Right atrium auricular region (tissue), 2 donors: ENCODE results near the gene MCM9. TPM values are rescaled to one million over a fixed set of nuclear protein-coding genes. Genes with fewer than 3 reads are reported as not detected.

ENCODE experiments used
- DNase-seq: peaks from one replicate; pipeline ENCODE4 v3.0.0-alpha.2; 2019; ENCODE audit warnings: low spot score
- H3K27ac ChIP-seq, 2 donors: fragments of 200-600 bp; sonication (generic); 1 replicate in 1 of 2; 2 replicates in 1 of 2; pipeline ENCODE4 v1.5.1; 2016 to 2019
- H3K27me3 ChIP-seq, 2 donors: fragments of 200-600 bp; sonication (generic); one replicate each; pipeline versions ENCODE4 v1.5.1 to v1.6.0; 2017 to 2019
- H3K36me3 ChIP-seq: fragments of 200-600 bp; sonication (generic); one replicate; pipeline ENCODE4 v1.5.1; 2016
- H3K4me1 ChIP-seq, 2 donors: fragments of 200-600 bp; sonication (generic); one replicate each; pipeline versions ENCODE4 v1.5.1 to v1.6.0; 2017 to 2019
- H3K4me3 ChIP-seq, 2 donors: fragments of 200-600 bp; sonication (generic); 1 replicate in 1 of 2; 2 replicates in 1 of 2; pipeline ENCODE4 v1.5.1; 2017 to 2019; ENCODE audit warnings: mild to moderate bottlenecking in 1 of 2, moderate library complexity in 1 of 2
- H3K9me3 ChIP-seq, 2 donors: fragments of 200-600 bp; sonication (generic); one replicate each; pipeline ENCODE4 v1.5.1; 2019
- total RNA-seq, 2 donors: library from RNA; depleted of rRNA; stranded (reverse); fragments of >200 nt; gene quantifications; one replicate each; pipeline ENCODE4 v1.1.0, GENCODE V29; 2016
- TF ChIP-seq, protein P1 (sequence below), 2 donors: fragments of 200-600 bp; sonication (generic); IDR thresholded peaks; one replicate each; pipeline ENCODE4 v1.5.1; 2019; ENCODE audit warnings: antibody characterized with exemption in 2 of 2

MCM9 gene
- total RNA-seq, 2 donors from 2014 or later, result 5.7 to 7.9 TPM

DNA sequence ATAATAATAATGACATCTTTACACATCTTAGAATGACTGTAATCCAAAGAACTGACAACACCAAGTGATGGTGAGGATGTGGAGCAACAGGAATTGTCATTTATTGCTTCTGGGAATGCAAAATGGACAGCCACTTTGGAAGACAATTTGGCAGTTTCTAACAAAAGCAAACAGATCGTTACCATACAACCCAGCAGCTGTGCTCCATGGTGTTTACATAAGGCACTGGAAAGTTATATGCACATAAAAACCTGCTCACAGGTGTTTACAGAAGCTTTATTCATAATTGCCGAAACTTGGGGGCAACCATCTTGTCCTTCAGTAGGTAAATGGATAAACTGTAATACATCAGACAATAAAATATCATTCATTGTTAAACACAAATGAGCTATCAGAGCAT, 59.3 kb downstream of the MCM9 start:
- H3K27ac ChIP-seq, result no peak overlapping the region
- DNase-seq, result no peak
- no peaks in the 10 kb centered on the region for H3K27me3 ChIP-seq
- no peaks in the 10 kb centered on the region for H3K4me1 ChIP-seq
- H3K36me3 ChIP-seq, result no peaks in the 10 kb centered on the region
- no peak overlapping the region for H3K4me3 ChIP-seq
- TF ChIP-seq, protein P1, sequence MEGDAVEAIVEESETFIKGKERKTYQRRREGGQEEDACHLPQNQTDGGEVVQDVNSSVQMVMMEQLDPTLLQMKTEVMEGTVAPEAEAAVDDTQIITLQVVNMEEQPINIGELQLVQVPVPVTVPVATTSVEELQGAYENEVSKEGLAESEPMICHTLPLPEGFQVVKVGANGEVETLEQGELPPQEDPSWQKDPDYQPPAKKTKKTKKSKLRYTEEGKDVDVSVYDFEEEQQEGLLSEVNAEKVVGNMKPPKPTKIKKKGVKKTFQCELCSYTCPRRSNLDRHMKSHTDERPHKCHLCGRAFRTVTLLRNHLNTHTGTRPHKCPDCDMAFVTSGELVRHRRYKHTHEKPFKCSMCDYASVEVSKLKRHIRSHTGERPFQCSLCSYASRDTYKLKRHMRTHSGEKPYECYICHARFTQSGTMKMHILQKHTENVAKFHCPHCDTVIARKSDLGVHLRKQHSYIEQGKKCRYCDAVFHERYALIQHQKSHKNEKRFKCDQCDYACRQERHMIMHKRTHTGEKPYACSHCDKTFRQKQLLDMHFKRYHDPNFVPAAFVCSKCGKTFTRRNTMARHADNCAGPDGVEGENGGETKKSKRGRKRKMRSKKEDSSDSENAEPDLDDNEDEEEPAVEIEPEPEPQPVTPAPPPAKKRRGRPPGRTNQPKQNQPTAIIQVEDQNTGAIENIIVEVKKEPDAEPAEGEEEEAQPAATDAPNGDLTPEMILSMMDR (IDR thresholded peaks at IDR 0.05), result no peak
- H3K9me3 ChIP-seq, result no peaks in the 10 kb centered on the region

DNA sequence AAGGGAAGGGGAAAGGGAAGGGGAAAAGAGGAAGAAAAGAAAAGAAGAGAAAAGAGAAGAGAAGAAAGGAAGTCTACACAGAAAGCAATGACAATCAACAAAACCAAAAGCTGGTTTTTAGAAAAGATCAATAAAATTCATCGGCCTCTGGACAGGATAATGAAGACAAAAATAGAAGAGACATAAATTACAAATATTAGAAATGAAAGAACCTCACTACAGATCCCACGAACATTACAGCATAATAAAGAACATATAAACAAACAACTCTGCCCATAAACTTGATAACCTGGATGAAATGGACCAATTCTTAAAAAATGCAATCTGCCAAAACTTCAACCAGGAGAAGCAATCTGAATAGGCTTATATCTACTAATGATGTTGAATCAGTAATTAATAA, 61.7 kb downstream of the MCM9 start:
- TF ChIP-seq, protein P1 (IDR thresholded peaks at IDR 0.05), result no peak
- no peaks in the 10 kb centered on the region for H3K27me3 ChIP-seq
- H3K9me3 ChIP-seq, result peaks cover 0 to 4% of the 10 kb centered on the region in 2 donors
- no peak overlapping the region for H3K4me3 ChIP-seq
- H3K4me1 ChIP-seq, result no peaks in the 10 kb centered on the region
- no peak for DNase-seq
- H3K27ac ChIP-seq, result no peak overlapping the region
- no peaks in the 10 kb centered on the region for H3K36me3 ChIP-seq

DNA sequence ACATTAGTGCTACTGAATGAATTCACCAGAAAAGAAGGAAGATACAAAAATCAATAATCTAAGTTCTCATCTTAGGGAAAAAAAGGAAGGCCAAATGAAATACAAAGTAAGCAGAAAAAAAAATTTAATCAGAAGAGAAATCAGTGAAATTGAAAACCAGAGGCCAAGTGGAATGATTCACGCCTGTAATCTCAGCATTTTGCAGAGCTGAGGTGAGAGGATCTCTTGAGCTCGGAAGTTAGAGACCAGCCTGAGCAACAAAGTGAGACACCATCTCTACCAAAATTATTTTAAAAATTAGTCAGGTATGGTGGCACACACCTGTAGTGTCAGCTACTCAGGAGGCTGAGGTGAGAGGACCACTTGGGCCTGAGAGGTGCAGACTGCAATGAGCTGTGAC, 62.2 kb downstream of the MCM9 start:
- DNase-seq, result no peak
- no peaks in the 10 kb centered on the region for H3K4me1 ChIP-seq
- no peak overlapping the region for H3K4me3 ChIP-seq
- no peaks in the 10 kb centered on the region for H3K27me3 ChIP-seq
- TF ChIP-seq, protein P1 (IDR thresholded peaks at IDR 0.05), result no peak
- peaks cover 0 to 4% of the 10 kb centered on the region in 2 donors for H3K9me3 ChIP-seq
- H3K36me3 ChIP-seq, result no peaks in the 10 kb centered on the region
- H3K27ac ChIP-seq, result no peak overlapping the region

DNA sequence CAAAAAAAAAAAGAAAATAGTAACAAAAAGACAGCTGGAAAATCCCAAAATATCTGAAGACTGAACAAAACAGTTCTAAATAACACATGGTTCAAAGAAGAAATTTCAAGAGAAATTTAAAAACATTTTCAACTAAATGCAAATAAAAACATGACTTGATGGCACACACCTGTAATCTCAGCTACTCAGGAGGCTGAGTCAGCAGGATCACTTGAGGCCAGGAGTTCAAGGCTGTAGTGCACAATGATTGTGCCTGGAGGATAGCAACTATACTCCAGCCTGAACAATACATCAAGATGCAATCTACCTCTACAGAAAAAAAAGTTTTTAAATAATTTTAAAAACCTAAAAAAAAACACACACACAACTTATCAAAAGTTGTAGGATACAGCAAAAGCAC, 62.6 kb downstream of the MCM9 start:
- no peaks in the 10 kb centered on the region for H3K4me1 ChIP-seq
- TF ChIP-seq, protein P1 (IDR thresholded peaks at IDR 0.05), result no peak
- peaks cover 0 to 4% of the 10 kb centered on the region in 2 donors for H3K9me3 ChIP-seq
- no peaks in the 10 kb centered on the region for H3K36me3 ChIP-seq
- DNase-seq, result no peak
- no peak overlapping the region for H3K4me3 ChIP-seq
- H3K27me3 ChIP-seq, result no peaks in the 10 kb centered on the region
- H3K27ac ChIP-seq, result no peak overlapping the region

DNA sequence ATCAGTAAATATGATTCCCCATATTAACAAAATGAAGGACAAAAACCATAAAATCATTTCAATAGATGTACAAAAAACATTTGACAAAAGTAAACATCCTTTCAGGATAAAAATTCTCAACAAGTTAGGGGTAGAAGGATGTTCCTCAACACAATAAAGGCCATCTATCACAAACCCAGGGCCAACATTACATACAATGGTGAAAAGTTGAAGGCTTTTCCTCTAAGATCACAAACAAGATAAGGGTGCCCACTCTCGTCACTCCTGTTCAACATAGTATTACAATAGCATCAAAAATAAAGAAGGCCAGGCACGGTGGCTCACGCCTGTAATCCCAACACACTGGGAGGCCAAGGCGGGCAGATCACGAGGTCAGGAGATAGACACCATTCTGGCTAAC, 63.6 kb downstream of the MCM9 start:
- Histone ChIP-seq H3K27me3 (no peaks in the 10 kb centered on the region), H3K27ac (no peak overlapping the region), H3K36me3 (no peaks in the 10 kb centered on the region), H3K9me3 (peaks cover 0 to 4% of the 10 kb centered on the region in 2 donors), H3K4me3 (no peak overlapping the region), H3K4me1 (no peaks in the 10 kb centered on the region)
- DNase-seq, result no peak
- TF ChIP-seq, protein P1 (IDR thresholded peaks at IDR 0.05), result no peak

DNA sequence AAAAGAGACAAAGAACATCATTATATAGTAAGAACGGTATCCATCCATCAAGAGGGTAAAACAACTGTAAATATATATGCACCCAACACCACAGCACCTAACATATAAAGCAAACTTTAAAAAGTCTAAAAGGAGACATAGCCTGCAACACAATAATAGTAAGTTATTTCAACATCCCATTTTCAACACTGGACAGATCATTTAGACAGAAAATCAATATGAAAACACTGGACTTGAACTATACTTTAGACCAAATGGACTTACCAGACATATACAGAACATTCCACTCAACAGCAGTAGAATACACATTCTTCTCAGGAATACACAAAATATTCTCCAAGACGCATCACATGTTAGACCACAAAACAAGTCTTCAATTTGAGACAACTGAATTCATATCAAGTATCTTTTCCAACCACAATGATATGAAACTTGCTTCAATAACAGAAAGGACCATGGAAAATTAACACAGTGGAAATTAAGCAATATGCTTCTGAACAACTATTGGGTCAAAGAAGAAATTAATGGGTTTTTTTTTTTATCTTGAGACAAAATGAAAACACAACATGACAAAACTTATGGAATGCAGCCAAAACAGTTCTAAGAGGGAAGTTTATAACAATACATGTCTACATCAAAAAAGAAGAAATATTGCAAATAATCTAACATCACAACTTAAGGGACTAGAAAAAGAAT, 64.9 kb downstream of the MCM9 start:
- no peaks in the 10 kb centered on the region for H3K36me3 ChIP-seq
- no peaks in the 10 kb centered on the region for H3K27me3 ChIP-seq
- TF ChIP-seq, protein P1 (IDR thresholded peaks at IDR 0.05), result no peak
- no peak for DNase-seq
- H3K27ac ChIP-seq, result no peak overlapping the region
- H3K4me3 ChIP-seq, result no peak overlapping the region
- H3K9me3 ChIP-seq, result peaks cover 0 to 4% of the 10 kb centered on the region in 2 donors
- peaks cover 0 to 4% of the 10 kb centered on the region in 2 donors for H3K4me1 ChIP-seq
